Astrocyte (in vitro differentiated cells and primary cell): ENCODE measurements around the gene IFIT1.

Experiments used
- CTCF ChIP-seq: IDR thresholded peaks from 2 replicates; pipeline ENCODE4 v1.5.1; 2011; ENCODE audit warnings: low read depth, mild to moderate bottlenecking, inconsistent platforms, low read length, moderate library complexity; ENCODE audit not compliant: insufficient read depth
- EZH2 ChIP-seq: IDR thresholded peaks from 2 replicates; pipeline ENCODE4 v1.6.1; 2012; ENCODE audit warnings: mild to moderate bottlenecking, low read length, inconsistent platforms; ENCODE audit not compliant: insufficient read depth

GRCh38 chr10:89428877-89429276 is 36.5 kb downstream of the IFIT1 start:
- TF ChIP-seq EZH2 (no peak), CTCF (no peak)
